ENCODE data around the gene MAP3K13. TPM values are rescaled to one million over a fixed set of nuclear protein-coding genes. Genes with fewer than 3 reads are reported as not detected.

Gene MAP3K13
- total RNA-seq, 1 donor from 2014 or later = 26.4 TPM

DNA sequence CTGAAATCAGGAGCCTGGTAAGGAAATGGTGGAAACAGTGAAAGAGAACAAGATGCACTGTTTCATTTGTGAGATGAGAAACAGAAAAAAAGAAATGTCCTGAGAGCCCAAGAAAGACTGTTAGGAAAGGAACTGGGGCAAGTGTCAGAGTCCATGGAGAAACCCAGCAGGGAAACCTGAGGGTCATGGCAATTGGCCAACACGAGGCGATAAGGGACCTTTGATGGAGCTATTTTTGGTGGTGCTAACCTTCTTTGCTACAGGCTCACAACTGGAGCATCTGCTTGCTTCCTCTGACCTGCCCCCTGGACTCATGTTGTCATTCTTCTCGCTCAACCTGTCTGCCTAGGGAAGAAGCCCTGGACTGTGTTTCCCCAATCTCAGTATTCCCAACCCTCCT lies 140.1 kb downstream of the MAP3K13 start:
- Mint-ChIP-seq H3K27me3 (ENCODE audit: unreplicated experiment) (peaks cover 8% of the 10 kb centered on the region), H3K36me3 (ENCODE audit: low read depth, unreplicated experiment) (peaks cover 3% of the 10 kb centered on the region), H3K27ac (ENCODE audit: unreplicated experiment) (no peak overlapping the region), H3K9me3 (ENCODE audit: unreplicated experiment) (no peaks in the 10 kb centered on the region), H3K4me3 (ENCODE audit: unreplicated experiment) (no peak overlapping the region), H3K4me1 (ENCODE audit: unreplicated experiment) (peaks cover 4% of the 10 kb centered on the region)
- DNase-seq (ENCODE audit: low spot score) = no peak
- TF ChIP-seq CTCF (IDR thresholded peaks at IDR 0.05; ENCODE audit: unreplicated experiment) = no peak

- no peak for DNase-seq (ENCODE audit: low spot score)
These were observed 140.6 kb downstream of the MAP3K13 start for GRCh38 chr3:185503521-185503920.

DNA sequence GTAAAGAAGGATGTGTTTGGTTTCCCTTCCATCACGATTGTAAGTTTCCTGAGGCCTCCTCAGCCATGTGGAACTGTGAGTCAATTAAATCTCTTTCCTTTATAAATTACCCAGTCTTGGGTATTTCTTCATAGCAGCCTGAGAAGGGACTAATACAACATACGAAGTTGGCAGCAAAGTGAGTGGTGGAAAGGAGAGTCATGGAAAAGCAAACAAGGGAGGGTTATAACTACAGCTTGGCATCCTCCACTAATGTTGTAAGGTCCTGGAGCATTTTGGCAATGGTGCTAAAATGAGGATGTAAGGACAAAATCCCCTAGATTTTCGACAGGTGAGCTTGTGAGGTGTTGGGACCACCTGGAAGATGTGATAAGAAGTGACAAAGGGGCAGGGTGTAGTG lies 141.7 kb downstream of the MAP3K13 start:
- Mint-ChIP-seq H3K4me3 (ENCODE audit: unreplicated experiment) (no peak overlapping the region), H3K4me1 (ENCODE audit: unreplicated experiment) (peaks cover 4% of the 10 kb centered on the region), H3K9me3 (ENCODE audit: unreplicated experiment) (no peaks in the 10 kb centered on the region), H3K27ac (ENCODE audit: unreplicated experiment) (no peak overlapping the region), H3K27me3 (ENCODE audit: unreplicated experiment) (peaks cover 4% of the 10 kb centered on the region), H3K36me3 (ENCODE audit: low read depth, unreplicated experiment) (no peaks in the 10 kb centered on the region)
- TF ChIP-seq CTCF (IDR thresholded peaks at IDR 0.05; ENCODE audit: unreplicated experiment) = no peak
- no peak for DNase-seq (ENCODE audit: low spot score)

More at GRCh38 chr3:185503521-185503920, 140.6 kb downstream of the MAP3K13 start:
- TF ChIP-seq CTCF (IDR thresholded peaks at IDR 0.05; ENCODE audit: unreplicated experiment) = no peak
- Mint-ChIP-seq H3K4me3 (ENCODE audit: unreplicated experiment) (no peak overlapping the region), H3K36me3 (ENCODE audit: low read depth, unreplicated experiment) (peaks cover 3% of the 10 kb centered on the region), H3K9me3 (ENCODE audit: unreplicated experiment) (no peaks in the 10 kb centered on the region), H3K4me1 (ENCODE audit: unreplicated experiment) (peaks cover 4% of the 10 kb centered on the region), H3K27me3 (ENCODE audit: unreplicated experiment) (peaks cover 8% of the 10 kb centered on the region), H3K27ac (ENCODE audit: unreplicated experiment) (no peak overlapping the region)

DNA sequence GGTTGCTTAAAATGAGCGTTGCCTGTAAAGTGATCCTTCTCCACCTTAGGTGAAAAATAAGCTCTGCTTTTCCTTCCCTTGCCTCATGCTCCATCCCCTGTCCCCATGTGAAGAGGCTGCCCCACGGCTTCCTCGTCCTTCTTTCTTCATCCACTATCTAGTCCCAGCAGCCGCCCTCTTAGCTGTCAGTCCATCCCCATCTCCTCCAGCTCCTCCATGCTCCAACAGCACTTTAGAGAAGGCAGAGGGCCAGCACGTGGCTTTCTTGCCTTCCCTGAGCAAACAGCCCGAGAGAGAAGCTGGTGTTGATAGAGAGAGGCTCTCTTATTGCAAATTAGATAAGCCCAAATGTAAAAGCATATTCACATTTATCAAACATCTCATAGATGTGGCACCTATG lies 144.9 kb downstream of the MAP3K13 start:
- DNase-seq (ENCODE audit: low spot score) = no peak
- no peak for TF ChIP-seq CTCF (IDR thresholded peaks at IDR 0.05; ENCODE audit: unreplicated experiment)
- H3K27me3 Mint-ChIP-seq (ENCODE audit: unreplicated experiment) = peaks cover 4% of the 10 kb centered on the region
- peaks cover 4% of the 10 kb centered on the region for H3K4me1 Mint-ChIP-seq (ENCODE audit: unreplicated experiment)
- no peak overlapping the region for H3K27ac Mint-ChIP-seq (ENCODE audit: unreplicated experiment)
- no peaks in the 10 kb centered on the region for H3K9me3 Mint-ChIP-seq (ENCODE audit: unreplicated experiment)
- H3K36me3 Mint-ChIP-seq (ENCODE audit: low read depth, unreplicated experiment) = no peaks in the 10 kb centered on the region
- no peak overlapping the region for H3K4me3 Mint-ChIP-seq (ENCODE audit: unreplicated experiment)

GRCh38 chr3:185508335-185508991 lies 145.5 kb downstream of the MAP3K13 start:
- no peak overlapping the region for H3K27ac Mint-ChIP-seq (ENCODE audit: unreplicated experiment)
- no peaks in the 10 kb centered on the region for H3K9me3 Mint-ChIP-seq (ENCODE audit: unreplicated experiment)
- H3K4me1 Mint-ChIP-seq (ENCODE audit: unreplicated experiment) = peaks cover 4% of the 10 kb centered on the region
- TF ChIP-seq CTCF (IDR thresholded peaks at IDR 0.05; ENCODE audit: unreplicated experiment) = no peak
- H3K27me3 Mint-ChIP-seq (ENCODE audit: unreplicated experiment) = peaks cover 5% of the 10 kb centered on the region
- no peak overlapping the region for H3K4me3 Mint-ChIP-seq (ENCODE audit: unreplicated experiment)
- peaks cover 2% of the 10 kb centered on the region for H3K36me3 Mint-ChIP-seq (ENCODE audit: low read depth, unreplicated experiment)
- DNase-seq (ENCODE audit: low spot score) = no peak
